GM12878 (cell line): ENCODE data around the gene HIC1. TPM values are rescaled to one million over a fixed set of nuclear protein-coding genes. Genes with fewer than 3 reads are reported as not detected.

Experiments
- ATAC-seq: fragments of 200-7000 bp; cut with Tn5 transposase; 3 replicates; pipeline ENCODE4 v1.9.1; 2020; ENCODE audit warnings: mild to moderate bottlenecking, moderate library complexity
- BruUV-seq: library from RNA; stranded (reverse); fragments of 400-500 nt; replicated peaks from 2 replicates; lab custom pipeline; 2021; lab: Mats Ljungman, UMichigan
- CTCF ChIA-PET: fragments of 300-600 bp; sonication (Branson Sonifier 250); formaldehyde crosslinking; extraction: SDS; loops from one replicate; lab custom pipeline; 2021; ENCODE audit warnings: inconsistent platforms; lab: Yijun Ruan, JAX
- POLR2A ChIA-PET: fragments of 350-600 bp; formaldehyde crosslinking; extraction: SDS; loops from one replicate; lab custom pipeline; 2021; ENCODE audit warnings: inconsistent platforms; lab: Charles Lee
- RAD21 ChIA-PET: fragments of 300-600 bp; sonication (Branson Sonifier 250); formaldehyde crosslinking; loops from one replicate; lab custom pipeline; 2023; ENCODE audit warnings: antibody characterized with exemption; ENCODE audit not compliant: unreplicated experiment; lab: Charles Lee
- SMC1A ChIA-PET: fragments of 300-600 bp; sonication (Branson Sonifier 250); formaldehyde crosslinking; loops from one replicate; lab custom pipeline; 2023; ENCODE audit not compliant: unreplicated experiment, uncharacterized antibody; lab: Charles Lee
- DNase-seq: peaks from one replicate; pipeline ENCODE4 v3.0.0-alpha.2; 2011; ENCODE audit warnings: low read depth, low spot score
- FAIRE-seq: peaks from 3 replicates; lab custom pipeline; 2011; peaks lifted over from hg19 to GRCh38; lab: Jason Lieb, UNC
- H2AFZ ChIP-seq: 2 replicates; pipeline ENCODE4 v1.6.0; 2011; ENCODE audit warnings: low read depth, low read length, control low read depth; ENCODE audit not compliant: control insufficient read depth
- H3K27ac ChIP-seq: 2 replicates; pipeline ENCODE4 v1.5.1; 2011; ENCODE audit warnings: control low read depth; ENCODE audit not compliant: control insufficient read depth, insufficient read depth
- H3K27me3 ChIP-seq, 2 experiments: replicated peaks in 1 of 2; 2 replicates each; pipeline versions ENCODE4 v1.6.0 to v1.6.1; 2011; ENCODE audit warnings: low read length in 1 of 2; ENCODE audit not compliant: control insufficient read depth in 2 of 2, insufficient read depth in 2 of 2
- H3K36me3 ChIP-seq, 2 experiments: 2 replicates each; pipeline ENCODE4 v1.5.1; 2011; ENCODE audit warnings: low read length in 1 of 2; ENCODE audit not compliant: control insufficient read depth in 2 of 2, insufficient read depth in 2 of 2
- H3K4me1 ChIP-seq: 2 replicates; pipeline ENCODE4 v1.6.1; 2011; ENCODE audit warnings: mild to moderate bottlenecking, low read length, moderate library complexity, mixed read lengths; ENCODE audit not compliant: control insufficient read depth, insufficient read depth
- H3K4me2 ChIP-seq: 2 replicates; pipeline ENCODE4 v1.6.0; 2011; ENCODE audit warnings: control low read depth; ENCODE audit not compliant: control insufficient read depth, insufficient read depth
- H3K4me3 ChIP-seq: fragments of 200-600 bp; sonication (generic); 2 replicates; pipeline ENCODE4 v1.5.1; 2016
- H3K79me2 ChIP-seq: 2 replicates; pipeline ENCODE4 v1.6.0; 2011; ENCODE audit warnings: low read length; ENCODE audit not compliant: control insufficient read depth, insufficient read depth
- H3K9ac ChIP-seq: 2 replicates; pipeline ENCODE4 v1.8.0; 2011; ENCODE audit warnings: low read length, control low read depth, mixed read lengths; ENCODE audit not compliant: control insufficient read depth, insufficient read depth
- H3K9me3 ChIP-seq: replicated peaks from 3 replicates; pipeline ENCODE4 v1.5.1; 2011; ENCODE audit warnings: mild to moderate bottlenecking, low read length; ENCODE audit not compliant: control insufficient read depth, insufficient read depth
- H4K20me1 ChIP-seq: 2 replicates; pipeline ENCODE4 v1.6.0; 2011; ENCODE audit not compliant: control insufficient read depth, insufficient read depth
- ETV6 ChIP-seq, 2 experiments: fragments of 450-650 bp in 1 of 2; IDR thresholded peaks in 1 of 2; conservative IDR thresholded peaks in 1 of 2; 2 replicates each; pipeline ENCODE4 v1.6.1; 2014; ENCODE audit warnings: antibody characterized with exemption in 1 of 2, borderline replicate concordance in 1 of 2, low read depth in 1 of 2, mild to moderate bottlenecking in 1 of 2, moderate library complexity in 1 of 2
- YY1 ChIP-seq: IDR thresholded peaks from 2 replicates; pipeline ENCODE4 v1.6.1; 2011; ENCODE audit warnings: low read depth, mild to moderate bottlenecking, low read length
- WGBS: methylation state at CpG from one replicate; pipeline ENCODE4 v1.1.6; 2016; ENCODE audit warnings: low lambda C conversion rate; ENCODE audit not compliant: insufficient replicate concordance, insufficient coverage; ENCODE audit errors: missing lambda C conversion rate; 5-methylcytosine and 5-hydroxymethylcytosine counted together
- in situ Hi-C: fragments of 300-500 bp; cut with MboI; formaldehyde crosslinking; loops from 9 replicates; pipeline ENCODE4 v1.14.3; 2018; ENCODE audit warnings: mixed read lengths
- intact Hi-C: fragments of 100-400 bp; cut with micrococcal nuclease; formaldehyde crosslinking; loops from one replicate; pipeline ENCODE4 v1.14.2; 2022; ENCODE audit not compliant: unreplicated experiment
- polyA plus RNA-seq, 11 experiments: library from polyadenylated mRNA; depleted of rRNA in 4 of 11; unstranded in 6 of 11; stranded (reverse) in 5 of 11; fragments of >200 nt; fragmentation: Nextera tagmentation in 4 of 11; fragmentation: Illumina TruSeq in 1 of 11; extraction: Ambion mirVana in 4 of 11; extraction: Trizol in 1 of 11; gene quantifications; 1 replicate in 1 of 11; 2 replicates in 10 of 11; pipeline versions ENCODE4 v1.2.1 to v1.2.3, GENCODE V29; 2011 to 2016; ENCODE audit warnings: inconsistent platforms in 2 of 11, missing spikeins in 2 of 11, low read depth in 1 of 11
- total RNA-seq, 4 experiments: library from RNA; depleted of rRNA in 3 of 4; stranded (reverse); fragments of >200 nt in 3 of 4; fragmentation: Illumina TruSeq in 1 of 4; extraction: Trizol in 1 of 4; gene quantifications; 2 replicates each; pipeline versions ENCODE4 v1.2.1 to v1.2.3, GENCODE V29; 2013 to 2021
- TF ChIP-seq, protein P1 (sequence below), 3 experiments: IDR thresholded peaks in 2 of 3; conservative IDR thresholded peaks in 1 of 3; 2 replicates each; pipeline ENCODE4 v1.5.1; 2011; ENCODE audit warnings: low read depth in 3 of 3, low read length in 3 of 3, mild to moderate bottlenecking in 3 of 3, control low read depth in 2 of 3, moderate library complexity in 2 of 3, inconsistent platforms in 1 of 3, mixed read lengths in 1 of 3; ENCODE audit not compliant: control insufficient read depth in 2 of 3, insufficient read depth in 1 of 3; ENCODE audit errors: extremely low read depth in 1 of 3
- TF ChIP-seq, protein P2 (sequence below): IDR thresholded peaks from 2 replicates; pipeline ENCODE4 v1.6.1; 2011; ENCODE audit warnings: mild to moderate bottlenecking, low read depth, low read length, moderate library complexity; ENCODE audit not compliant: insufficient replicate concordance
- TF ChIP-seq, protein P3 (sequence below): fragments of 450-650 bp; IDR thresholded peaks from 2 replicates; pipeline ENCODE4 v1.6.1; 2018; ENCODE audit warnings: mild to moderate bottlenecking, low read depth, moderate library complexity; ENCODE audit not compliant: partially characterized antibody

Gene HIC1
- total and polyA plus RNA-seq, 10 of the 15 experiments (the other 5 are each of a cell fraction or from before 2014, with no cell fraction given) = 0.11 to 61.1 (median 4.9) TPM

DNA sequence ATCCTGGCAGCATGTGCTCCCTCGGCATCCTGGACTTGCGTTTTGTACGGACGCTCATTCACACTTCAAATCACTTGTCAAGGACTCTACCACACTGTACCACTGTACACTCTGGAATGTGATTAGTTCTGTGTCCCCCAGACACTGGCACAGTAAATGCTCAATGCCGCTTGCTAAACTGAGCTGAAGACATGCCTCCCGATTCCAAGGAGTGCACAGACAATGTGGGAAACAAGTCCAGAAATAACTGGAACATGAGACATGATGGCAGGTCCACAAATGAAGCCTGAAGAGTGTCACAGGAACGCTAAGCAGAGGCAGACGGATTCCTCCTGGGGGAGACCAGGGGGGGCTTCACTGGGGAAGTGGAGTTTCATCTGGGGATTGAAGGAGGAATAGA is 22.1 kb downstream of the HIC1 start:
- H3K4me1 ChIP-seq = peaks cover 18% of the 10 kb centered on the region
- TF ChIP-seq ETV6 (conservative IDR thresholded peaks at IDR 0.05 in 1 of 2, IDR thresholded peaks at IDR 0.05 in 1 of 2; ENCODE audit: borderline replicate concordance in 1 of 2, low read depth in 1 of 2) = no peak
- no peak for TF ChIP-seq YY1
- TF ChIP-seq, protein P1, sequence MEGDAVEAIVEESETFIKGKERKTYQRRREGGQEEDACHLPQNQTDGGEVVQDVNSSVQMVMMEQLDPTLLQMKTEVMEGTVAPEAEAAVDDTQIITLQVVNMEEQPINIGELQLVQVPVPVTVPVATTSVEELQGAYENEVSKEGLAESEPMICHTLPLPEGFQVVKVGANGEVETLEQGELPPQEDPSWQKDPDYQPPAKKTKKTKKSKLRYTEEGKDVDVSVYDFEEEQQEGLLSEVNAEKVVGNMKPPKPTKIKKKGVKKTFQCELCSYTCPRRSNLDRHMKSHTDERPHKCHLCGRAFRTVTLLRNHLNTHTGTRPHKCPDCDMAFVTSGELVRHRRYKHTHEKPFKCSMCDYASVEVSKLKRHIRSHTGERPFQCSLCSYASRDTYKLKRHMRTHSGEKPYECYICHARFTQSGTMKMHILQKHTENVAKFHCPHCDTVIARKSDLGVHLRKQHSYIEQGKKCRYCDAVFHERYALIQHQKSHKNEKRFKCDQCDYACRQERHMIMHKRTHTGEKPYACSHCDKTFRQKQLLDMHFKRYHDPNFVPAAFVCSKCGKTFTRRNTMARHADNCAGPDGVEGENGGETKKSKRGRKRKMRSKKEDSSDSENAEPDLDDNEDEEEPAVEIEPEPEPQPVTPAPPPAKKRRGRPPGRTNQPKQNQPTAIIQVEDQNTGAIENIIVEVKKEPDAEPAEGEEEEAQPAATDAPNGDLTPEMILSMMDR (IDR thresholded peaks at IDR 0.05 in 2 of 3, conservative IDR thresholded peaks at IDR 0.05 in 1 of 3; ENCODE audit: control insufficient read depth in 2 of 3, extremely low read depth in 1 of 3, insufficient read depth in 1 of 3, low read depth in 3 of 3, low read length in 3 of 3) = no peak
- TF ChIP-seq, protein P2, sequence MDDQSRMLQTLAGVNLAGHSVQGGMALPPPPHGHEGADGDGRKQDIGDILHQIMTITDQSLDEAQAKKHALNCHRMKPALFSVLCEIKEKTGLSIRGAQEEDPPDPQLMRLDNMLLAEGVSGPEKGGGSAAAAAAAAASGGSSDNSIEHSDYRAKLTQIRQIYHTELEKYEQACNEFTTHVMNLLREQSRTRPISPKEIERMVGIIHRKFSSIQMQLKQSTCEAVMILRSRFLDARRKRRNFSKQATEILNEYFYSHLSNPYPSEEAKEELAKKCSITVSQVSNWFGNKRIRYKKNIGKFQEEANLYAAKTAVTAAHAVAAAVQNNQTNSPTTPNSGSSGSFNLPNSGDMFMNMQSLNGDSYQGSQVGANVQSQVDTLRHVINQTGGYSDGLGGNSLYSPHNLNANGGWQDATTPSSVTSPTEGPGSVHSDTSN = no peak
- TF ChIP-seq, protein P3, sequence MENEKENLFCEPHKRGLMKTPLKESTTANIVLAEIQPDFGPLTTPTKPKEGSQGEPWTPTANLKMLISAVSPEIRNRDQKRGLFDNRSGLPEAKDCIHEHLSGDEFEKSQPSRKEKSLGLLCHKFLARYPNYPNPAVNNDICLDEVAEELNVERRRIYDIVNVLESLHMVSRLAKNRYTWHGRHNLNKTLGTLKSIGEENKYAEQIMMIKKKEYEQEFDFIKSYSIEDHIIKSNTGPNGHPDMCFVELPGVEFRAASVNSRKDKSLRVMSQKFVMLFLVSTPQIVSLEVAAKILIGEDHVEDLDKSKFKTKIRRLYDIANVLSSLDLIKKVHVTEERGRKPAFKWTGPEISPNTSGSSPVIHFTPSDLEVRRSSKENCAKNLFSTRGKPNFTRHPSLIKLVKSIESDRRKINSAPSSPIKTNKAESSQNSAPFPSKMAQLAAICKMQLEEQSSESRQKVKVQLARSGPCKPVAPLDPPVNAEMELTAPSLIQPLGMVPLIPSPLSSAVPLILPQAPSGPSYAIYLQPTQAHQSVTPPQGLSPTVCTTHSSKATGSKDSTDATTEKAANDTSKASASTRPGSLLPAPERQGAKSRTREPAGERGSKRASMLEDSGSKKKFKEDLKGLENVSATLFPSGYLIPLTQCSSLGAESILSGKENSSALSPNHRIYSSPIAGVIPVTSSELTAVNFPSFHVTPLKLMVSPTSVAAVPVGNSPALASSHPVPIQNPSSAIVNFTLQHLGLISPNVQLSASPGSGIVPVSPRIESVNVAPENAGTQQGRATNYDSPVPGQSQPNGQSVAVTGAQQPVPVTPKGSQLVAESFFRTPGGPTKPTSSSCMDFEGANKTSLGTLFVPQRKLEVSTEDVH = no peak
- H3K79me2 ChIP-seq = no peaks in the 10 kb centered on the region
- H3K4me2 ChIP-seq = no peak overlapping the region
- no peak for ATAC-seq
- no peaks in the 10 kb centered on the region for H3K9me3 ChIP-seq
- H3K9ac ChIP-seq = no peak overlapping the region
- no peak for FAIRE-seq
- SMC1A ChIA-PET = interaction anchor here (1.8 kb wide), 1 partner anchor 12 kb away, joined by 5 read pairs; no protein-coding TSS in a partner anchor
- H4K20me1 ChIP-seq = no peaks in the 10 kb centered on the region
- POLR2A ChIA-PET = interaction anchor here (1.7 kb wide), 1 partner anchor 14 kb away, joined by 4 read pairs; no protein-coding TSS in a partner anchor
- no peak overlapping the region for H3K27ac ChIP-seq
- in situ Hi-C loops (no loop called here), intact Hi-C loops (no loop called here)
- 96% methylated on average over 8 of the region's 8 CpGs for WGBS
- RAD21 ChIA-PET = interaction anchor here (1.2 kb wide), 1 partner anchor 9 kb away, joined by 3 read pairs; no protein-coding TSS in a partner anchor
- H3K27me3 ChIP-seq = no peaks in the 10 kb centered on the region
- DNase-seq = no peak
- CTCF ChIA-PET = interaction anchor here (1.4 kb wide), 1 partner anchor 12 kb away, joined by 3 read pairs; no protein-coding TSS in a partner anchor
- H3K36me3 ChIP-seq = peaks cover 13 to 20% of the 10 kb centered on the region in 2 experiments
- H2AFZ ChIP-seq = no peak overlapping the region
- H3K4me3 ChIP-seq = no peak overlapping the region
- TSS peak; percentile 26 for BruUV-seq
